OCI-LY1 (cell line): ENCODE data around the gene DOCK3.
"Not testable (repeated sequence)": the region's sequence is repeated elsewhere in the genome, so short reads cannot be mapped to it uniquely, and the experiment has no call there.

Experiments
- H2AFZ ChIP-seq: fragments of 200-600 bp; sonication (generic), shearing (Covaris generic); 2 replicates; pipeline ENCODE4 v1.6.0; 2014; ENCODE audit warnings: antibody characterized with exemption, mild to moderate bottlenecking, low read length
- H3F3A ChIP-seq: fragments of 200-600 bp; sonication (generic), shearing (Covaris generic); 2 replicates; pipeline ENCODE4 v1.6.0; 2014; ENCODE audit warnings: mild to moderate bottlenecking, antibody characterized with exemption, low read length, moderate library complexity; ENCODE audit not compliant: insufficient read depth
- H3K27ac ChIP-seq: fragments of 200-600 bp; sonication (generic); 2 replicates; pipeline ENCODE4 v1.5.1; 2014; ENCODE audit warnings: low read length, mixed run types, mild to moderate bottlenecking, low read depth; ENCODE audit not compliant: poor library complexity, severe bottlenecking
- H3K27me3 ChIP-seq: fragments of 200-600 bp; sonication (generic); 2 replicates; pipeline ENCODE4 v1.6.0; 2014; ENCODE audit warnings: antibody characterized with exemption, mild to moderate bottlenecking, low read length, moderate library complexity; ENCODE audit not compliant: insufficient read depth
- H3K36me3 ChIP-seq: fragments of 200-600 bp; sonication (generic); 2 replicates; pipeline ENCODE4 v1.6.1; 2014; ENCODE audit warnings: mild to moderate bottlenecking, antibody characterized with exemption, low read length, moderate library complexity, mixed read lengths; ENCODE audit not compliant: insufficient read depth
- H3K4me1 ChIP-seq: fragments of 200-600 bp; sonication (generic); 2 replicates; pipeline ENCODE4 v1.5.1; 2014; ENCODE audit warnings: mild to moderate bottlenecking, low read length, moderate library complexity; ENCODE audit not compliant: insufficient read depth, severe bottlenecking
- H3K4me2 ChIP-seq: fragments of 200-600 bp; sonication (generic), shearing (Covaris generic); 2 replicates; pipeline ENCODE4 v1.6.1; 2014; ENCODE audit warnings: low read length
- H3K4me3 ChIP-seq: fragments of 200-600 bp; sonication (generic); 2 replicates; pipeline ENCODE4 v1.5.1; 2014; ENCODE audit warnings: low read length, low read depth, mild to moderate bottlenecking, mixed read lengths; ENCODE audit not compliant: poor library complexity, severe bottlenecking
- H3K79me2 ChIP-seq: fragments of 200-600 bp; shearing (Covaris generic); 2 replicates; pipeline ENCODE4 v1.6.1; 2016; ENCODE audit warnings: mixed run types, low read length, mixed read lengths; ENCODE audit not compliant: insufficient read depth
- H3K9ac ChIP-seq: fragments of 200-600 bp; sonication (generic), shearing (Covaris generic); 2 replicates; pipeline ENCODE4 v1.6.1; 2014; ENCODE audit warnings: mild to moderate bottlenecking, low read length, mixed read lengths
- H3K9me2 ChIP-seq: fragments of 200-600 bp; sonication (generic), shearing (Covaris generic); 2 replicates; pipeline ENCODE4 v1.6.1; 2014; ENCODE audit warnings: low read depth, mild to moderate bottlenecking, low read length, mixed read lengths
- H3K9me3 ChIP-seq: fragments of 200-600 bp; shearing (Covaris generic); 2 replicates; pipeline ENCODE4 v1.6.1; 2014; ENCODE audit warnings: low read length, mixed read lengths
- H4K20me1 ChIP-seq: fragments of 200-600 bp; sonication (generic), shearing (Covaris generic); 2 replicates; pipeline ENCODE4 v1.6.0; 2016; ENCODE audit warnings: mild to moderate bottlenecking, low read length; ENCODE audit not compliant: insufficient read depth
- CTCF ChIP-seq: fragments of 200-600 bp; sonication (generic), shearing (Covaris generic); IDR thresholded peaks from 2 replicates; pipeline ENCODE4 v1.5.1; 2017; ENCODE audit warnings: mild to moderate bottlenecking, antibody characterized with exemption, low read length, moderate library complexity, mixed read lengths
- EZH2 ChIP-seq: fragments of 200-600 bp; sonication (generic), shearing (Covaris generic); IDR thresholded peaks from 2 replicates; pipeline ENCODE4 v1.8.0; 2017; ENCODE audit warnings: borderline replicate concordance, mixed run types, mild to moderate bottlenecking, antibody characterized with exemption, low read length, moderate library complexity, mixed read lengths

The DOCK3 gene

DNA sequence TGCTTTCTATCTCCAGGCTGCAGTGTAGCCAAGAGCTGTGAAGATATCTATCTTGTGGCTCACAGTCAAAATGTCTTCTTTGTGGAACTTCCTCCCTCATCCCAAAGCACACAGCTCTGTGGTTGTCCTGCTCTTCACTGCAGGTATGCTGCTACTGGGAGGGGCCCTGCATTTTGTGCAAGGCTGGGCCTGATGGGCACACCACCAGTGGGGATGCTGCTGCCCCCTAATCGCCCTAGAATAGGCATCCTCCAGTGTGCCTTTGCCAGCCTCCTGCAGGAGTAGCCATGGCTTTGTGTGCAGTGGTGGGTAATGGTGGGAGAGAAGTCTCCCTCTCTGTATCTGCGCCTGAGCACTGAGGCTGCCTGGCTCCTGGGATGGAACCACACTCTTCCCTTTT is 297.3 kb downstream of the DOCK3 start:
- Histone ChIP-seq H3K36me3 (no peaks in the 10 kb centered on the region), H3K4me2 (no peak overlapping the region), H3K9me3 (0 out of 2 replicates have a peak, but pooled peaks cover 3% of the 10 kb centered on the region), H4K20me1 (no peaks in the 10 kb centered on the region), H3K27me3 (no peaks in the 10 kb centered on the region), H3K9ac (no peak overlapping the region), H3K79me2 (no peaks in the 10 kb centered on the region), H3K4me1 (no peaks in the 10 kb centered on the region), H3K4me3 (no peak overlapping the region), H3K9me2 (no peaks in the 10 kb centered on the region), H2AFZ (no peak overlapping the region), H3K27ac (no peak overlapping the region), H3F3A (no peaks in the 10 kb centered on the region)
- TF ChIP-seq EZH2 (no peak), CTCF (no peak)

DNA sequence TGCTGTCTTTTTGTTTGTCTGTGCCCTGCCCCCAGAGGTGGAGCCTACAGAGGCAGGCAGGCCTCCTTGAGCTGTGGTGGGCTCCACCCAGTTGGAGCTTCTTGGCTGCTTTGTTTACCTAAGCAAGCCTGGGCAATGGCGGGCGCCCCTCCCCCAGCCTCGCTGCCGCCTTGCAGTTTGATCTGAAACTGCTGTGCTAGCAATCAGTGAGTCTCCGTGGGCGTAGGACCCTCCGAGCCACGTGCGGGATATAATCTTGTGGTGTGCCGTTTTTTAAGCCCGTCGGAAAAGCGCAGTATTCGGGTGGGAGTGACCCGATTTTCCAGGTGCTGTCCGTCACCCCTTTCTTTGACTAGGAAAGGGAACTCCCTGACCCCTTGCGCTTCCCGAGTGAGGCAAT is 303.9 kb downstream of the DOCK3 start:
- H3K9me2 ChIP-seq, H2AFZ ChIP-seq, H3F3A ChIP-seq, H3K79me2 ChIP-seq, H3K4me2 ChIP-seq, H3K9me3 ChIP-seq, H4K20me1 ChIP-seq, H3K4me3 ChIP-seq, H3K4me1 ChIP-seq, H3K9ac ChIP-seq, H3K27ac ChIP-seq, H3K27me3 ChIP-seq, H3K36me3 ChIP-seq: not testable (repeated sequence)

DNA sequence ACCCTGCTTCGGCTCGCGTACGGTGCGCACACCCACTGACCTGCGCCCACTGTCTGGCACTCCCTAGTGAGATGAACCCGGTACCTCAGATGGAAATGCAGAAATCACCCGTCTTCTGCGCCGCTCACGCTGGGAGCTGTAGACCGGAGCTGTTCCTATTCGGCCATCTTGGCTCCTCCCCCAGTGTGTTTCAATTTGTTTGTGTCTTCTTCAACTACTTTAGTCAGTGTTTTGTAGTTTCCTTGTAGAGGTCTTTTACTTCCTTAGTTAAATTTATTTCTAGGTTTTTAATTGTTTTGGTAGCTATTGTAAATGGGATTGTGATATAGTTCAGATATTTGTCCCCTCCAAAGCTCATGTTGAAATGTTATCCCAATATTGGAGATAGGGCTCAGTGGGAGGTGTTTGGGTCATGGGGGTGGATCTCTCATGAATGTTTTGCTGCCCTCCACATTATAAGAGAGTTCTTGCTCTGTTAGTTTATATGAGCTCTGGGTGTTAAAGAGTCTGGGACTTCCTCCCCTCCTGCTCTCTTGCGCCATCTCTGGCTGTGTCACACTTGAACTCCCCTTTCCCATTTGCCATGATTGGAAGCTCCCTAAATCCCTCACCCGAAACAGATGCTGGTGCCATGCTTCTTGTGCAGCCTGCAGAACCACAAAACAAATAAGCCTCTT is 304.4 kb downstream of the DOCK3 start:
- Histone ChIP-seq H3K27me3 (no peaks in the 10 kb centered on the region), H3K27ac (no peak overlapping the region), H3K9me2 (no peaks in the 10 kb centered on the region), H3F3A (no peaks in the 10 kb centered on the region), H3K4me3 (no peak overlapping the region), H4K20me1 (no peaks in the 10 kb centered on the region), H3K4me2 (no peak overlapping the region), H2AFZ (no peak overlapping the region), H3K79me2 (no peaks in the 10 kb centered on the region), H3K9me3 (no peaks in the 10 kb centered on the region), H3K4me1 (no peaks in the 10 kb centered on the region), H3K9ac (no peak overlapping the region), H3K36me3 (no peaks in the 10 kb centered on the region)
- TF ChIP-seq EZH2 (no peak), CTCF (peak; percentile 20; the same call in 1 of the 2 replicates)
